T-helper 2 cell (primary cell): Measurements from ENCODE around the gene GCSAM.

ENCODE experiments used
- DNase-seq, 5 experiments: peaks; one replicate each; pipeline versions ENCODE4 v3.0.0 to v3.0.0-alpha.2; 2012 to 2022

The GCSAM gene

DNA sequence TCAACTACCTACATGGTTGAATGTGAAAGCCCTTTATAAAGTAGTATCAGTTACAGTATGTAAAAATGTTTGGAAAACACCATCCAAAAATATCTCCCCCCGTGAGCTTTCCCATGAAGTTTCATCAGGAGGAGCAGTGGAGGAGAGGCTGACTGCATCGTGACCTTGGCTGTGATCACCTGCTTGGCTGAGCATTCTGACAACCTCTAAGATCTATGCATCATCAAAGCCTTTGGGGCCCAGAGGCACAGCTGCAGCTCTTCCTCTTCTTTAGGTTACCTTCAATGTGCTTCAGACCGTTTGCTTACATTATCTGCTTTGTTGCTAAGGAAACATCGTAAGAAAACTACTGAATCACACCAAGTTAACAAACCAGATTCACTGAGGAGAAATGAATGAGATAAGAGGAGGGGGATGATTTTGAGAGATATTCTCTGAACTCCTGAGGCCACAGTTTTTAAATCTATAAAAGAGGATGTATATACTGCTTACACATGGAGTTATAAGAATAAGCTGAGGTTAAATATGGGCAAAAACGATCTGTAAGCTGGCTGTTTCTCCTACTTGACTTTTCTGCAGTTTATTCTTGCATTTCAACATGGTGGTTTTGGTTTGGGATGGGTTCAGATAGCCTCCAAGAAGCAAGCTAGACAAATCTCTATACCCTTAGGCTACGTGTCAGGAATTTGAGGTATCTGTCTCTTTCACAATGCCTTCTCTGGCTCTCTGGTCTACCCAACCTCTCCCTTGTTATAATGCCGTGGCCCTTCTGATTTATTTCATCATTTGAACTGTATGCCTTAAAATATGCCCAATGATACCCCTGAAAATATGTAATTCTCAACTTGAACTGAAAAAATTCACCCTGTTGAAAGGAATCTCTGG lies 4.0 kb downstream of the GCSAM start:
- DNase-seq, result peak in 4 of 5 experiments; percentile 22 to 89 (median 46)

DNA sequence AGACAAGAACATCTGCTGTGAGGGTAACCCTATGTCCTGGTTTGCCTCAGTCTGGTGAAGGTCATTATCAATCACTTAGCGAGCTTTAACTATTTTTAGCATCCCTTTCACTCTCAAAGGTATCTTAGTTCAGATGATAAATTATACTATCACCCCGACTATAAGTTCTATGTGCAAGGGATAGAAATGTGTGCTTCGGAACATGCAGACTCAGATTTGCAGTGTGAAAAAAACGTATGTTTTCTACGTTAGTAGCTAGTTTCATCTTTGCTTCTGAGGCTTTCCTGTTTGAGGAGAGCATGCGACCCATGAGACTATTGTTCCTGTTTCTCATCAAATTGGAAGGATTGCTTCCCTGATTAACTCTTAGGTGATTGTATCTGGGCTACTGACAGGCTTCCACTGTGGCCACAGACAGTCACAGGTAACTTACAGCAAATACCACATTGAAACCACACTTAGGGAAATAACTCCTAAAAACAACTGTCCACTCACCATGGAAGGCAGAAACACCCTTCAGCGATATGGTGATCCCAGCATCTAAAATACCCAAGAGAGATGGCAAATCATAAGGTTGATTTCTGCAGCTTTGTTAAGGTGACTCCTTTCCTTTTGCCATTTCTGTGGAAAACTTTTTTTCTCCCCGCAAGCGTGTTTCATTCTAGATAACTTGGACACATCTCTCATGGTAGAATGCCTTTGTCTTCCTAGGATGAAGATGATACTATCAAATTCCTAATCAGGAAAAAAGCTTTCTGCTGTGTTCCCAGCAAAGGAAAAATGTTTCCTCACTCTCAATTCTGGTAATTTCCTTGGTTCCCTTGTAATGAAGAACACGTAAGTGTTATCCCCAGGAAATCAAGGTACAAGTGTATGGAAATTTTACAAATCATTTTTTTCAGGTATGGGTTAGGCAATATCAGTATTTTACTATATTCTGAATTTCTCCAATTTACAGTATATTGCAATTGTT lies 5.2 kb downstream of the GCSAM start:
- peak in 1 of 5 experiments; percentile 59 for DNase-seq

DNA sequence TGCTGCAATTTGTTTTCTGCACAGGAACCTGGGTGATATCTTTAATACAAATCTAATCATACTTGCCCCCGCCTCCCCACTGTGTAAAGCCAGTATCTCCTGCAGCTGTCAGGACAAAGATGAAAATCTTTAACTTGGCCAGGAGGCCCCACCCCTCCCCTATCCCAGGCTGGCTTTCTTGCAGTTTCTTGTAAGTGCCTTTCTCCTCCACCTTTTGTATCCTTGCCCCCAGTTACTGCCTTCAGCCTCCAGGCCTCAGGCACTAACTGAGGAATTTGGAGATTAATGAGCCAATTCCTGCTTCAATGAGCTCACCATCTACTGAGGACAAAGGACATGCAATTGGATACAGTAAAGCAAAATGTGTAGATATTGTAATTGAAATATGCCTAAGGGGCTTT lies 6.5 kb downstream of the GCSAM start:
- peak in 1 of 5 experiments; percentile 47 for DNase-seq

DNA sequence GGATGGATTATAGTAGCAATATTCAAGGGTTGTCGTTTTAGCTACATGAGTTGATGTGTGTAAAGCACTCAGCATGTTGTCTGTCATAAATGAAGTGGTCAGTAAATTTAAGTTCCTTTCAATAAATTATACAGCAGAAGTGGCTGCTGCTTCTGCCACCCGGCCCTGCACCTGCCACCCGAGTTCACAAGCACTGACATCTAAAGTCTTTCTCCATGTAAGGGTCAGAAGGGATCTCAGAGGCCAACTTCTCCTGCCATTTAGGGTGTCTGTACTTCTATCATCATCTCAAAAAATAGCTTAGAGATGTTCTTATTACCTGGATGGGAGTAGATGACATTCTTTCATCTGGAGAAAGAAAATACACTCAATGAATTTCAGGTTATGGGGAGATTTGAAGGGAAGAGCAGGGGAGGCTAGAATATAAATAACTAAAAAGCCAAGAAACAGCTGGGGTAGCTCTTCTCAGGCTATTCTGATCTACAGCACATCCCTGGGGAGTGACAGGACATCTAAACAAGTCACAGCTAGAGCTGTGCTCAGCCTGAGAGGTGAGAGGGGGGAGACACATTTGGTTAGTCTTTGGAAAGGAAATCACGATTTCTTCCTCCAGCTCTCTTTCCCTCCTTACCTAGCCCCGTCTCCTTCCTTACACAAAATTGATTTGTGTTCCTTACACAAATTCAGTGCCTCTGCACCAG lies 8.0 kb downstream of the GCSAM start:
- no peak for DNase-seq

- no peak for DNase-seq
These were observed 9.5 kb downstream of the GCSAM start for GRCh38 chr3:112123548-112123947.

- DNase-seq, result no peak
These were observed 10.2 kb downstream of the GCSAM start for GRCh38 chr3:112122870-112123269.

DNA sequence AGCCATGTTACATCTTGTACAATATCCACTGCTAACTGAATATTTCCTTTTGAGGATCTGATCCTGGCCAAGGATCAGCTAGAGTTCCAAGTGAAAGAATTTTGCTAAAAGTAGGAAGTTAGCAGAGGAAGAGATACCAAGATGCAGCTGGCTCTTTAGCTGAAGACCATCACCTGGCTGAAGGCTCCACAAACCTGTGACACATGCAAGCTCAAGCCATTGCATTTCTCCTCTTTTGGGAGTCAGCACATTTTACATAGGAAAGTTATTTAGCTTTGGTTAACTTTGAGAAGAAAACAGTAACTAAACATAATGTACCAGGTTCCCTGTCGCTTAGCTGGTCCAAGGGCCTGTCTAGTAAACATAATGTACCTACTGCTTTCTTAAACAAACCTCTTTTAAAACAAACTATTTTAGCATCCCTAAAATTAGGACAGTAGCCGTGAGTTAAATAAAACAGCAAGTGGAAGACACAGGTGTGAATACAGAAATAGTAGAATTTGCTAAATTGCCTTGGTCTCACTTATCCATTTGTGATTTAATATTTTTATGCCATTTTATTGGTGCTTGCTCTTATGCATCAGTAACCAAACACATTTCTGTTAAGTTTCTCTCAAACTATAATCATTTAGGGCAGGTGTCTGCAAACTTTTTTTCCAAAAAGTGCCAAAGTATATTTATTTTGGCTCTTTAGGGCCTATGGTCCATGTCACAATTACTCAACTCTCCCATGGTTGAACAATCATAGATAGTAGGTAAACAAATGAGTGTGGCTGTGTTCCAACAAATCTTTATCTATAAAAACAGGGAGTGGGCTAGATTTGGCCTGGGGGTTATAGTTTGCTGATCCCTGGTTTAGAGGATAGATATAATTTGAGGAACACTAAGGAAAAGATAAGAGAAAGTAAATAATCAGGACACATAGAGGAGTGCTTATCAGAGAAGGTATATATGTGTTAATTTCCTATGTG lies 11.2 kb downstream of the GCSAM start:
- no peak for DNase-seq

- DNase-seq, result peak in 1 of 5 experiments; percentile 71
These were observed 12.8 kb downstream of the GCSAM start for GRCh38 chr3:112119962-112120836.

- DNase-seq, result no peak
These were observed 15.0 kb downstream of the GCSAM start for GRCh38 chr3:112117841-112118571.

DNA sequence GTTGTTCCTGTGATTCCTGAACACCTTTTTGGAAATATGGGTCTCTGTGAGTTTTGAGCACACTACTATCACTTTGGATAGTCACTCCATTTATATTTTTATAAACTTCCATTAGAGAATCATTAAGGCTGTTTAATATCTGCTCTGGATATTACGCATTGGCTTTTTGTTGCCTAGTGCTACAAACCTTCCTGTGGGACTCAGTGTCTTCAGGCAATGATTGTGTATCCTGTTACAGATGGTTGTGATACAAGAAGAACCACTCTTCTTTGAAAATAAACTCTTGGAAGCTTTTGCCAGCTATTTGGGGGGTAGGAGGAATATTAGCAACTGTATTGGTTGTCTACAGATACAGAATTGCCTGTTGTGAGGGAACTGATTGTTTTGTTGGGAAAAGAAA lies 15.6 kb downstream of the GCSAM start:
- DNase-seq, result no peak

GRCh38 chr3:112116748-112117186 lies 16.3 kb downstream of the GCSAM start:
- no peak for DNase-seq

DNA sequence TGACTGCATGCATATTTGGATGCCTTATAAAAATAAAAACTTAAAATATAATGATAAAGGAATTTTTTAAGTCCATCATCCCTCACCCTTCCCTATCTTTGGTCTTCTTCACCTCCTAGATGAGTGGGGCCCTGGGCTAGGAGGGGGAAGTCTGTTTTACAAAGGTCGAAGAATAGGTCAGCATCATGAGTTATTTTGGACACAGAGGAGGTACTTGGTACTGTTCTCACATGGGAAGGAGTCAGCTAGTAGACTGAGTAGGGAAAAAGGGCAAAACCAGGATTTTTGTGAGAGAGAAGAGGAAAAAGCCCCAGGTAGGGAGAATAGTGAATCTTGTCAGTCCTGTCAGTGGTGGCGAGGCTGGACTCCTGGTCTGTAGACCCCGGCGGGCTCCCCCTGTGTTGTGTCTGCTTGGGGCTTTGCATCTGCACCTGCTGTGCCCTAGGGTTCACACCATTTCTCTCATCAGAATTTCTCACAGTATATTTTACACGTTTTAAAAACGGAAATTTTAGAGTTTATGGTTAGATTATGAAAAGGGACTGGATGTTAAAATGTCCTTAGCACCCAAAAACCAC lies 17.2 kb downstream of the GCSAM start:
- DNase-seq, result no peak

- DNase-seq, result no peak
These were observed 17.8 kb downstream of the GCSAM start for GRCh38 chr3:112115161-112115739.

DNA sequence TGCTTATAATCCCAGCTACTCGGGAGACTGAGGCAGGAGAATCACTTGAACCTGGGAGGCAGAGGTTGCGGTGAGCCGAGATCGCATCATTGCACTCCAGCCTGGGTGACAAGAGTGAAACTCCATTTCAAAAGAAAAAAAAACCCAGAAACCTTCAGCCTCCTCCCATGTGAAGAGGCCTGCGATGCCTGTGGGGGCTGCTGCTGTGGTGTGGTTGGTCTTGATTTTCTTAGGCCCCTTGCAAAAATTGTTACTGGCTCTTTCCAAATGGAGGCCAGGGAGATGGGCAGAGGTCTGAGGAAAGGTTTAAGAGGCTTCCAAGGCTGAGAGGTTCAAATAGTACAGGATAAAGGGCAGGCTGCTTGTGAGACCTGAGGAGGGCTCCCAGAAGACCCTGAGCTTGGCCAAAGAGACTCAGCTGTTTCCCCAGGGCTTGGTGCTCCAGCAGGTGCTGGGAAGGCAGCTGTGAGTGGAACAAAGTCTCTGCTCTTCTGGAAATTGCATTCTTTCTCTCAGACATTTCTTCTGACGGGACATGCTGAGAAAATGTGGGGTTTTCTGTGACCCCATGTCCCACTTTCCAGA lies 18.4 kb downstream of the GCSAM start:
- no peak for DNase-seq

DNA sequence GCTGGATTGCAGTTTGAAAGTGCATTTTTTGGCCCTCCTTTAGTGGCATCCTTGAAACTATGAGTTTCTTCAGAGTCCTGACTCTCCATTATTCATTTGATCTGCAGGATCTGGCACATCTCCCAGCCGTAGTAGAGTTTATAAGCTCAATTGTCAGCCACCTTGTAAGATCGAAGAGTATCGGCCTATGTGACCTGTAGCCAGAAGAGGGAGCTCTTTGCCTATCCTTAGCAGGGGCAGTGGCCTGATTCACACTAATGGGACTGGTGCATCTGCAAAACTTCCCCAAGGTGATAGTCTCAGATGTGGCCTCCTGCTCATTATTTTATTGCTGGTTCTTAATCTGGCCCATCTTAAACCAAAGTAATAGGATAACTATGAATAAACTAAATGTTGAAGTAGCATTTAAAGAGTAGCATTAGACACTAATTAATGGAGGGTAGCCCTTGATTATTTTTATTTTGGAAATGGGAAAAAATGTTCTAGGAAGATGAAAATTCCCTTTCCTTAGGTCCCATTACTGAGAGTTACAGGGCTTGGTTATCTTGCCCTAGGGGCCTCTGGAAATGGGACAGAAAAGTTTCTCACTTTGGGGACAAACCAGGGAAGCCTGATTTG lies 21.2 kb downstream of the GCSAM start:
- DNase-seq, result peak in 4 of 5 experiments; percentile 7 to 86 (median 32)

- DNase-seq, result no peak
These were observed 23.7 kb downstream of the GCSAM start for GRCh38 chr3:112109322-112109721.

DNA sequence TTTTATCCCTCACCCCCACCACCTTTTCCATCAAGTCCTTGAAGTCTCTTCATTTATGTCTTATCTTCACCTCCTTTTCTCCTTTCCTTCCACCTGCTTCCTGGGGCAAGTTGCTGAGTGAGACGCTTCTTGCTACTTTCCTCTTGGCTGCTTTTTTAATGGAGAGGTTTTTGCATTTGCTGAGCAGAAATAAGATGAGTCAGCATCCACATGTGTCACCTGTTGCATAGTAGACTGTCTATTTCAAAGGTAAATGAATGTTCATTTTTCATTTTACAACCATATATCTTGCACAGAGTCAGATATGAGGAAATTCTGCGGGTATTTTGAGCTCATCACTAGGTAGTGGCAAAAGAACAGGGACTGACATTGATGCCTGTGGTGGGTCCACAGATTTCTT lies 28.3 kb downstream of the GCSAM start:
- DNase-seq, result no peak

DNA sequence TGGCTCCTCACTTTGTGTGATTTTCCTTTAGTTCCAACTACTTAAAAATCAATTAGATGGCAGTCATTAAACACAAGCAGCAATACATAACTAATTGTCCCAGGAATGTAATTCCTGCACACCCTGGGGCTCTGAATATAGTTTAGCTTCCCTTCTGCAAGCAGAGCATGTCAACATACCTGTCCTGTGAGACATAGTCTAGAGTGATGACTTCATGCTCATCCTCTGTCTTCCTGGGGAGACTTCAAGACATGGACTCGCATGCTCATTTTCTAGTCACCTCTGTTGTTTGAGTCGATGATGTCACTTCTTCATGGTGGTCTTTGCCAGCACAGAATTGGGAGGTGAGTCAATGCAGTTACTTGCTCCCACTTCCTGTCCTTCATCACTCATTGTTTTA lies 31.1 kb downstream of the GCSAM start:
- DNase-seq, result no peak
